Measurements from ENCODE around the gene CABP4.

CABP4 gene

GRCh38 chr11:67455054-67455453 is at the start of gene CABP4:
Gene CABP4, plus strand, starts transcription at chr11:67455354. Its CDS starts 70 bp downstream, at chr11:67455424.
- DNase-seq (ENCODE audit: low read depth in 2 of 2): no peak

DNA sequence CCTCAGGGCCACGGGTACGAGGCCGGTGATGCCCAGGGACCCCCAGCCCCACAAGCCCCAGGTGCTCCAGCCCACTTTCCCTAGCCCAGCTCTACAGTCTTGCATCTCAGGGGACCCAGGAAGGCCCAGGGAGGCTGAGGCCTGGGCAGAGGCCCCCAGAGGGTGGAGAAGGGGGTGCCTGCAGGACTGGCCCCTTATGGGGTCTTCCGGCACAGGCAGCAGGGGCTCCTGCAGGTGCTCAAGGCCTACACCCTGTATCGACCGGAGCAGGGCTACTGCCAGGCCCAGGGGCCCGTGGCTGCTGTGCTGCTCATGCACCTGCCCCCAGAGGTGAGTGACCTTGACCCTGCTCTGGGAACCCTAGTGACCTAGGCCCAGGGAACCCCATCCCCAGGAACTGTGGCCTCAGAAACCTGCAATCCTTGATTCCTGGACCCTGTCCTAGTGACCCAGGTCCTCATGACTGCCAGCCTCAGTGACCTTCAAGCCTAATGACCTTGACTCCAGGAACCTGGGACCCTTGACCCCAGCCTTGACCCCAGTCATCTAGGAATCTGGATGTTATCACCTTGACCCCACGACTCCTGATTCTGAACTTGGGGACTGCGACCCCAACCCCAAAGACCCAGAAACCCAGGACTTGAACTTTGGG is 49.3 kb upstream of the CABP4 start:
- DNase-seq (ENCODE audit: low read depth in 2 of 2): no peak

GRCh38 chr11:67406420-67406968 is 48.7 kb upstream of the CABP4 start:
- no peak for DNase-seq (ENCODE audit: low read depth in 2 of 2)

GRCh38 chr11:67406969-67407687 is 48.0 kb upstream of the CABP4 start:
- DNase-seq (ENCODE audit: low read depth in 2 of 2): no peak

GRCh38 chr11:67407688-67408163 is 47.4 kb upstream of the CABP4 start:
- DNase-seq (ENCODE audit: low read depth in 2 of 2): no peak

DNA sequence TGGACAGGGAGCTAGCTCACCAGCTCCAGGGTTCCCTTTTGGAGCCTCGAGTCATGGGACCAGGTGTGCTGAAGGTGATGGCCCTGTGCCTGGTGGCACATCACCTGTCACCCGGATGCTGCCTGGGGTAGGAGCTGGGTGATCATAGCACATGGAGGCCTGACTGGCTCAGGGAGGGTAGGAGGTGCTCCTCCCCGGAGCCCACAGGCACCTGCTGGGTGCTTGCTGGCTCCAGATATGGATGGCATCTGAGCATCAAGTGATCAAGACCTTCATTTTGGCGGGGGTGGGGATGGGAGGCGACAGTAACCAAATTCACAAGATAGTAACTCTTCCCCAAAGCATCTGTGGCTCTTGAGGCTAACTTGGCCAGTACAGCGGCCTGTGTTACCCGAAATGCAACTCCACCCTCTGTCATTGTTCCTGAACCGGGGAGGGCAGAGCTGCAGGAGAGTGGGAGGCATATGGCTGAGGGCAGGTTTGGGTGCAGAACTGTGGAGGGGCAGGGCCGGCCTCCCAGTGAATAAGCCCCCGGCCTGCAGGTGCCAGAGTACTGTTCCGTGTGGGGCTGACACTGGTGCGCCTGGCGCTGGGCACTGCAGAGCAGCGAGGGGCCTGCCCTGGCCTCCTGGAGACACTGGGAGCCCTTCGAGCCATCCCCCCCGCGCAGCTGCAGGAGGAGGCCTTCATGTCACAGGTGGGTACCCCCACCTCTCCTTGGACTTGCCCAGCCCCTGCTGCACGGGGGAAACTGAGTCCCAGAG is 46.5 kb upstream of the CABP4 start:
- no peak for DNase-seq (ENCODE audit: low read depth in 2 of 2)

- DNase-seq (ENCODE audit: low read depth in 2 of 2): peak in 1 of 2 donors; percentile 68
Observed at GRCh38 chr11:67409261-67409666, 45.9 kb upstream of the CABP4 start.

GRCh38 chr11:67409781-67410368 is 45.3 kb upstream of the CABP4 start:
- no peak for DNase-seq (ENCODE audit: low read depth in 2 of 2)

DNA sequence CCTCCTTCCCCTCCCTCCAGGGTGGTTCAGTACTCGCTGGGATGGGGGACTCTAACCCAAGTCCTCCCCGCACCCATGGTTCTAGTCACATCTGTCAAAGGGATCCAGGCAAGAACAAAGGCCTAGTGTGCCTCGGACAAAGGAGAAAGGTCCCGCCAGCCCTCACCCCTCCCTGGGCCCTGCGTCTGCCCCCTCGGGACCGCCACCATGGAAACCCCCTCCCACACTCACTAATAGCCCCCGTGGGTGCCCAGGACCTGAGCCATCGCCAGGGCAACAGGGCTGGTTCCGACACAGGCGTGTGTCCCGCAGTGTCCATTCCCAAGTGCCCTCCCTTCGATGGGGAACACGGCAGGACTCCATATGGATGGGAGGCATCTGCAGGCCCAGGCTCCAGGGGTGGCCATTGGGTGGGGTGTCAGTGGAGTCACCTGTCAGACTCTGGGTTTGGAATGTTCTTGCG is 44.8 kb upstream of the CABP4 start:
- no peak for DNase-seq (ENCODE audit: low read depth in 2 of 2)

DNA sequence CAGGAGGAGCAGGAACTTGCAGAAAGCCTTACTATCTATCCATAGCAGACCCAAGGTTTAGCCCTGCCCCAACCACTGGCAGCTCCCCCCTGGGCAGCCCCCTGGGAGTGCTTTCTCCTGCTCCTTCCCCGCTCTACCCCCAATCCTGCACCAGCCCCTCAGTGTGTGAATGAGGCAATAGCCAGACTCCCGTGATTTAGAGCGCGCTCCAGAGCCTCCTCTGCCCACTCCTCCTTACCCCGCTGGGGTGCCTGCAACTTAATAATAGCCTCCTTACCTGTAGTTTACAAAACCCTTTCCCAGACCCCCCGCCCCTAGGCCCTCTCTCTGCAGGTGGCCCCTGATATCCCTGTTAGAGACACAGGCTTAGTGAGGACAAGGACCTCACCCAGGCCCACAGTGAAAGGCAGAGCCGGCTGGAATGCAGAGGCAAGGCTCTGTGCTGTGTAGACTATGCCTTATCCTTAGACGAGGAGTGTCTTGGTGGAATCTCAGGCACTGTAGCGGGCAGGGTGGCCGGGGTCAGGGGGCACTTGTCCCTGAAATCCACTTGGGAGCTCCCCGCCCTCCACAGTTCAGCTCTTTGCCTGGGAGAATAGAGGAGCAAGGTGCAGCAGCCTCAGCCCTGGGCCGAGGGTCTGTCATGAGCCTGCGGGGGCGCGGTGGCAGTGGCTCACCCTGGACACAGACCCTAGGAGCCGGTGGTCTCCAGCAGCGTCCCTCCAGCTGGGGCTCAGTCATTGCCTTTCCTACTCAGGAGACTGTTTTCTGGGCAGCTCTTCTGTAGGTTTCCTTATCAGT is 44.0 kb upstream of the CABP4 start:
- no peak for DNase-seq (ENCODE audit: low read depth in 2 of 2)

- DNase-seq (ENCODE audit: low read depth in 2 of 2): no peak
Observed at GRCh38 chr11:67411785-67412152, 43.4 kb upstream of the CABP4 start.

DNA sequence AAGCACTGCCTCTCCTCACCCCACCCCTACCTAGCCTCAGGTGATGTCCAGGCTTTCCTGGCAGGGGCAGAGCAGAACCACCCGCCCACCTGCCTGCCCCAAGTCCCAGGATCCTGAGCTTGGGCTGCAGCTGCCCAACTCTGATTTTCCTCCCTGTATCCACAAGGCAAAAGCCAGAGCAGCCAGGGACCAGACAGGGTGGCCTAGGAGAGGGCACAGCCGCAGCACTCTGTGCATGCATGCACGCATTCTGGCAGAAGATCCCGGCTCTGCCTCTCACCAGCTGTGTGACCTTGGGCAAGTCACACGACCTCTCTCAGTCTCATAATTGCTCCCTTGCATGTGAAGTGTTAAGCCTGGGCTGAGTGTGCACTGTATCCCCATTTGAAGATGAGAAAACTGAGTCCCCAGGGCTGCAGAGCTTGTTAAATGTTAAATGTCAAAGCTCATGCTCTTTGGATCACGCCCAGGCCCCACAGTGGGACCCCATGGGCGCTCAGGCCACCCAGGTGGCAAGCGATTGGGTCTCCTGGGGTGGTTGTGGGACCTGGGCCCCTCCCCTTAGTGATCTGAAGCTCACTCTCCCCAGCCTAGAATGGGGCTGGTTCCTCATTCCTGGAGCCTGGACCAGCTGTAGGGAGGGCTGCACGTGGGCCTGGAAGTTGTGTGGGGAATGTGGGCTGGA is 42.5 kb upstream of the CABP4 start:
- no peak for DNase-seq (ENCODE audit: low read depth in 2 of 2)

GRCh38 chr11:67413266-67413849 is 41.8 kb upstream of the CABP4 start:
- no peak for DNase-seq (ENCODE audit: low read depth in 2 of 2)

GRCh38 chr11:67415501-67416304 is 39.5 kb upstream of the CABP4 start, which contains the start of gene CARNS1:
Gene CARNS1, plus strand, starts transcription at chr11:67415678. Its CDS starts 522 bp downstream, at chr11:67416200.
- DNase-seq (ENCODE audit: low read depth in 2 of 2): no peak

GRCh38 chr11:67416416-67417335 is 38.5 kb upstream of the CABP4 start:
- no peak for DNase-seq (ENCODE audit: low read depth in 2 of 2)

GRCh38 chr11:67417425-67417824 is 37.7 kb upstream of the CABP4 start:
- DNase-seq (ENCODE audit: low read depth in 2 of 2): no peak

DNA sequence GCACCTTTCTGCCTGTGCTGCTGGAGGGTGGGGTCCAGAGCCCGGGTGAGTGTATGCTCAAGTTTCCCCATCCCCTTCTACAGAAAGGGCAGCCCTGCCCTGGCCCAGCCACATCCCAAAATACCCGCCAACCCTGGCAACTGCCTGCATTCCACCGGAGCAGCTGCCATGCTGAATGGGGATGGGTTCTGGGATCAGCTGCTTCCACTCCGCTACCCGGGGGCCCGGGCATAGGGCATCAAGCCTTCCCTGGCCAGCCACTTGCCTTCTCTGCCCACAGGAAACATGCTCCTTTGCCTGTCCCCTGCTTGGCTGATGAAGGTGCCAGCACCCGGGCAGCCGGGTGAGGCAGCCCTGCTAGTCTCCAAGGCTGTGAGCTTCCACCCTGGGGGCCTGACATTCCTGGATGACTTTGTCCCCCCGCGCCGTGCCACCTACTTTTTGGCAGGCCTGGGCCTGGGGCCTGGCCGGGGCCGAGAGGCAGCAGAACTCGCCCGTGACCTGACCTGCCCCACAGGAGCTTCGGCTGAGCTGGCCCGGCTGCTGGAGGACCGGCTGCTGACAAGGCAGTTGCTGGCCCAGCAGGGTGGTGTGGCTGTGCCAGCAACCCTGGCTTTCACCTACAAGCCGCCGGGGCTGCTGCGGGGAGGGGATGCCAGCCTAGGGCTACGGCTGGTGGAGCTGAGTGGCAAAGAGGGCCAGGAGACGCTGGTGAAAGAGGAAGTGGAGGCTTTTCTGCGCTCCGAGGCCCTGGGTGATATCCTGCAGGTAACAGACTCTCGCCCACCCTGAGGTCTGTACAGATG is 36.5 kb upstream of the CABP4 start:
- no peak for DNase-seq (ENCODE audit: low read depth in 2 of 2)
